Neural cell (in vitro differentiated cells): ENCODE results near the gene DAZAP1. TPM values are rescaled to one million over a fixed set of nuclear protein-coding genes. Genes with fewer than 3 reads are reported as not detected.

Experiments
- H2AFZ ChIP-seq: fragments of 200-600, 300-800 bp; sonication (generic), shearing (Covaris generic); 2 replicates; pipeline ENCODE4 v1.6.0; 2014; ENCODE audit warnings: low read depth, mild to moderate bottlenecking, antibody characterized with exemption, low read length, moderate library complexity
- H3F3A ChIP-seq: fragments of 200-600 bp; shearing (Covaris generic); 2 replicates; pipeline ENCODE4 v1.6.1; 2016; ENCODE audit warnings: mild to moderate bottlenecking, moderate library complexity, mixed read lengths, antibody characterized with exemption, low read length; ENCODE audit not compliant: insufficient read depth, poor library complexity, severe bottlenecking
- H3K27ac ChIP-seq: fragments of 200-600, 300-800 bp; sonication (generic), shearing (Covaris generic); 2 replicates; pipeline ENCODE4 v1.5.1; 2014; ENCODE audit warnings: mild to moderate bottlenecking, low read length, moderate library complexity
- H3K27me3 ChIP-seq: fragments of 300-800, 200-600 bp; sonication (generic), shearing (Covaris generic); 2 replicates; pipeline ENCODE4 v1.6.0; 2014; ENCODE audit warnings: mild to moderate bottlenecking, low read depth, low read length, moderate library complexity; ENCODE audit not compliant: insufficient read depth
- H3K36me3 ChIP-seq: fragments of 300-800, 200-600 bp; sonication (generic), shearing (Covaris generic); 2 replicates; pipeline ENCODE4 v1.5.1; 2014; ENCODE audit warnings: mild to moderate bottlenecking, antibody characterized with exemption, low read length, moderate library complexity; ENCODE audit not compliant: insufficient read depth
- H3K4me2 ChIP-seq: fragments of 300-800, 200-600 bp; sonication (generic), shearing (Covaris generic); 2 replicates; pipeline ENCODE4 v1.6.0; 2014; ENCODE audit warnings: mild to moderate bottlenecking, low read length
- H3K4me3 ChIP-seq: fragments of 300-800, 200-600 bp; sonication (generic), shearing (Covaris generic); 2 replicates; pipeline ENCODE4 v1.5.1; 2014; ENCODE audit warnings: mild to moderate bottlenecking, low read length, moderate library complexity
- H3K79me2 ChIP-seq: fragments of 200-600 bp; shearing (Covaris generic); replicated peaks from 2 replicates; pipeline ENCODE4 v1.6.0; 2014; ENCODE audit warnings: mild to moderate bottlenecking, low read length, moderate library complexity; ENCODE audit not compliant: insufficient read depth
- H3K9ac ChIP-seq: fragments of 300-800, 200-600 bp; sonication (generic), shearing (Covaris generic); 2 replicates; pipeline ENCODE4 v1.6.1; 2016; ENCODE audit warnings: mild to moderate bottlenecking, low read length, mixed read lengths
- H3K9me2 ChIP-seq: fragments of 200-600 bp; shearing (Covaris generic); 2 replicates; pipeline ENCODE4 v1.6.1; 2016; ENCODE audit warnings: mild to moderate bottlenecking, low read length, mixed read lengths; ENCODE audit not compliant: insufficient read depth
- H3K9me3 ChIP-seq: fragments of 200-600, 300-800 bp; sonication (generic), shearing (Covaris generic); 2 replicates; pipeline ENCODE4 v1.6.1; 2016; ENCODE audit warnings: mild to moderate bottlenecking, mixed run types, low read length, moderate library complexity, mixed read lengths
- H4K20me1 ChIP-seq: fragments of 200-600 bp; shearing (Covaris generic); 2 replicates; pipeline ENCODE4 v1.6.1; 2016; ENCODE audit warnings: mild to moderate bottlenecking, mixed run types; ENCODE audit not compliant: insufficient read depth
- EP300 ChIP-seq: fragments of 450-650 bp; conservative IDR thresholded peaks from 2 replicates; pipeline ENCODE4 v1.6.1; 2014; ENCODE audit warnings: antibody characterized with exemption, mild to moderate bottlenecking, moderate library complexity; ENCODE audit not compliant: poor library complexity, severe bottlenecking
- EZH2 ChIP-seq: fragments of 200-600, 300-800 bp; shearing (Covaris generic), sonication (generic); IDR thresholded peaks from 2 replicates; pipeline ENCODE4 v1.6.1; 2014; ENCODE audit warnings: antibody characterized with exemption, low read length, borderline replicate concordance, mild to moderate bottlenecking; ENCODE audit not compliant: insufficient read depth, poor library complexity, severe bottlenecking
- MXI1 ChIP-seq: fragments of 450-650 bp; conservative IDR thresholded peaks from 2 replicates; pipeline ENCODE4 v1.6.1; 2014; ENCODE audit warnings: antibody characterized with exemption, mild to moderate bottlenecking; ENCODE audit not compliant: poor library complexity, severe bottlenecking
- RAD21 ChIP-seq: fragments of 450-650 bp; conservative IDR thresholded peaks from 2 replicates; pipeline ENCODE4 v1.6.1; 2014; ENCODE audit warnings: antibody characterized with exemption, mild to moderate bottlenecking, moderate library complexity
- REST ChIP-seq: IDR thresholded peaks from 2 replicates; pipeline ENCODE4 v1.6.1; 2012; ENCODE audit warnings: borderline replicate concordance
- SMC3 ChIP-seq: fragments of 450-650 bp; conservative IDR thresholded peaks from 2 replicates; pipeline ENCODE4 v1.6.1; 2014; ENCODE audit warnings: antibody characterized with exemption, mild to moderate bottlenecking, moderate library complexity; ENCODE audit not compliant: poor library complexity
- TAF1 ChIP-seq: IDR thresholded peaks from 2 replicates; pipeline ENCODE4 v1.6.1; 2012; ENCODE audit warnings: low read depth
- polyA plus RNA-seq: library from polyadenylated mRNA; depleted of rRNA; stranded (reverse); fragments of >200 nt; gene quantifications from 2 replicates; pipeline ENCODE4 v1.2.3, GENCODE V29; 2014

DAZAP1 gene
- polyA plus RNA-seq, 1 donor from 2014 or later = 60.5 TPM

GRCh38 chr19:1395194-1396018, 12.0 kb upstream of the DAZAP1 start (continued):
- no peak for TF ChIP-seq REST

GRCh38 chr19:1396019-1396767, 11.2 kb upstream of the DAZAP1 start:
- Histone ChIP-seq H3K9me3 (no peaks in the 10 kb centered on the region), H3F3A (no peaks in the 10 kb centered on the region), H2AFZ (no peak overlapping the region), H3K27ac (no peak overlapping the region), H4K20me1 (no peaks in the 10 kb centered on the region), H3K4me2 (no peak overlapping the region), H3K4me3 (no peak overlapping the region), H3K79me2 (no peaks in the 10 kb centered on the region), H3K9ac (no peak overlapping the region), H3K36me3 (no peaks in the 10 kb centered on the region), H3K9me2 (no peaks in the 10 kb centered on the region), H3K27me3 (no peaks in the 10 kb centered on the region)
- no peak for TF ChIP-seq TAF1
- no peak for TF ChIP-seq RAD21
- TF ChIP-seq REST = no peak
- TF ChIP-seq SMC3 = no peak
- TF ChIP-seq EP300 = no peak
- no peak for TF ChIP-seq MXI1
- TF ChIP-seq EZH2 = no peak
